Heart left ventricle (tissue), 13 donors: ENCODE data around the gene DZIP1.

ENCODE experiments used
- CTCF ChIP-seq, 12 donors: fragments of 200-600 bp; sonication (generic) in 4 of 12; IDR thresholded peaks; one replicate each; pipeline versions ENCODE4 v1.5.0 to v1.8.0; 2018 to 2022; ENCODE audit warnings: antibody characterized with exemption in 12 of 12, mild to moderate bottlenecking in 5 of 12
- POLR2A ChIP-seq, 2 donors: fragments of 450-650 bp; IDR thresholded peaks; one replicate each; pipeline ENCODE4 v1.6.1; 2017; ENCODE audit warnings: antibody characterized with exemption in 2 of 2, mild to moderate bottlenecking in 2 of 2, moderate library complexity in 2 of 2
- donor health status: ischemic (EF 13 %, LVEDD 7.1; RV severe dilation, severe dysfunction).
- donor health status: DM: no; HTN: yes; CAD: no.
- donor health status: DM: no; HTN: no; CAD: no.
- donor health status: ischemic (EF 25% LVEDD 6.9; RV normal size, moderate dysfunction).
- donor health status: ischemic (EF 25% LVEDD 5.7; RV mildly dilated, moderate dysfunction).
- donor health status: ischemic (EF 35%, LVEDD 5.7; RV mildly dilated, moderate dysfunction).
- donor health status: nonischemic (EF 11% LVEDD 7.7; RV severe dilation, severe dysfunction).
- donor health status: DM: yes; HTN: yes; CAD: no.
- donor health status: PGD.
- donor health status: ischemic (EF 29% LVEDD 5.4; RV normal size, mild dysfunction).
- donor health status: nonischemic (EF 23%, LVEDD 6.1; RV moderate dilation, normal function).

GRCh38 chr13:95588721-95589120 lies 55.8 kb downstream of the DZIP1 start:
- TF ChIP-seq CTCF (IDR thresholded peaks at IDR 0.05) (no peak), POLR2A (IDR thresholded peaks at IDR 0.05) (no peak)
